Ecto neural progenitor cell (in vitro differentiated cells): ENCODE results near the gene EPS15.

Experiments
- DNase-seq: peaks from one replicate; pipeline ENCODE4 v3.0.0-alpha.2; 2018; ENCODE audit warnings: low spot score

Gene EPS15

GRCh38 chr1:51373898-51374297, 145.2 kb downstream of the EPS15 start:
- no peak for DNase-seq

- no peak for DNase-seq
Measured at GRCh38 chr1:51372561-51372960, 146.5 kb downstream of the EPS15 start.

GRCh38 chr1:51369171-51369570, 149.9 kb downstream of the EPS15 start:
- no peak for DNase-seq

DNA sequence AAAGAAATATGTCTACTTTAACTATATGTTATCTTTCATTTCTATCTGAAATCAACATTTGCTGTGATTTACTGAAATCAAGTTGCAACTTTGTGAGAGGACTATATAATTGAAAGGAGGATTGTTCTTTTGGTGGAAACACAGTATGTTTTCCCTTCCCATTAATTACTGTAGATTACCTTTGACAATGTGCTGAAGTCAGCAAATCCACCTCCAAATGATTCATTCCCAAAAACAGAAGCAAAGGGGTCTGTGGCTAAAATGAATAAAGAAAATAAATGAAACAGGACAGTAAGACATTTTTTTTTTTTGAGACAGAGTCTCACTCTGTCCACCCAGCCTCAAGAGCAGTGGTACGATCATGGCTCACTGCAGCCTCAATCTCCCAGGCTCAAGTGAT, 153.3 kb downstream of the EPS15 start:
- DNase-seq = no peak

GRCh38 chr1:51359879-51360278, 159.2 kb downstream of the EPS15 start:
- DNase-seq = no peak

- DNase-seq = no peak
Measured at GRCh38 chr1:51355382-51355781, 163.7 kb downstream of the EPS15 start.

DNA sequence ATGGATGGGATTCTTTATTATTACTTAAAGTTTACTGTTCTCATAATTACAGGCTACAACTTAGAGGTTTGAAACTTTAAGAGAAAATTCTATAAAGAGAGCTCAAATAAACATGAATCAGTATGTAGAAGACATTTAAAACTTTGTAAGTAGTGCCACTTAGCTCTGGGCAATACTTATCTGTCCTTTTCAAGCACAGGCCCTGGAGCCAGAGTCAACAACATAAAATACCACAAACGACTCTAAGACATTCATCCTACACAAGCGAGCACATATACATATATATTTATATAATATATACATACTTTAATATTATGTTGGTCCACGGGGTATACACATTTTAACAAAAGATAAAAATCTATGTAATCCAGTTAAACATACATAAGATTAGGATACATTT, 164.7 kb downstream of the EPS15 start:
- no peak for DNase-seq

DNA sequence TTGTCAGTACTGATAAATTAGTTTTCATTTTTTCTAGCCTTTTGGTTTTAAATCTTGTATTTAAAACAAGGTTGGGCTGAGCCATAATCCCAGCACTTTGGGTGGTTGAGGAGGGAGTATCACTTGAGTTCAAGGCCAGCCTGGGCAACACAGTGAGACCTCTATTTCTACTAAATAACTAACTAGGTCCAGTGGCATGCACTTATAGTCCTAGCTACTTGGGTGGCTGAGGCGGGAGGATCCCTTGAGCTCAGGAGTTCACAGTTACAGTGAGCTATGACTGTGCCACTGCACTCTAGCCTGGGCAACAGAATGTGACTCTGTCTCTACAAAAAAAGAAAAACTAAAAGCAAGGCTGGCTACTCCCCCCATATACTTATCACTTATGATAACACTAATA, 167.2 kb downstream of the EPS15 start:
- no peak for DNase-seq

- no peak for DNase-seq
Measured at GRCh38 chr1:51349862-51350261, 169.2 kb downstream of the EPS15 start.

- no peak for DNase-seq
Measured at GRCh38 chr1:51348147-51348527, 170.9 kb downstream of the EPS15 start.

DNA sequence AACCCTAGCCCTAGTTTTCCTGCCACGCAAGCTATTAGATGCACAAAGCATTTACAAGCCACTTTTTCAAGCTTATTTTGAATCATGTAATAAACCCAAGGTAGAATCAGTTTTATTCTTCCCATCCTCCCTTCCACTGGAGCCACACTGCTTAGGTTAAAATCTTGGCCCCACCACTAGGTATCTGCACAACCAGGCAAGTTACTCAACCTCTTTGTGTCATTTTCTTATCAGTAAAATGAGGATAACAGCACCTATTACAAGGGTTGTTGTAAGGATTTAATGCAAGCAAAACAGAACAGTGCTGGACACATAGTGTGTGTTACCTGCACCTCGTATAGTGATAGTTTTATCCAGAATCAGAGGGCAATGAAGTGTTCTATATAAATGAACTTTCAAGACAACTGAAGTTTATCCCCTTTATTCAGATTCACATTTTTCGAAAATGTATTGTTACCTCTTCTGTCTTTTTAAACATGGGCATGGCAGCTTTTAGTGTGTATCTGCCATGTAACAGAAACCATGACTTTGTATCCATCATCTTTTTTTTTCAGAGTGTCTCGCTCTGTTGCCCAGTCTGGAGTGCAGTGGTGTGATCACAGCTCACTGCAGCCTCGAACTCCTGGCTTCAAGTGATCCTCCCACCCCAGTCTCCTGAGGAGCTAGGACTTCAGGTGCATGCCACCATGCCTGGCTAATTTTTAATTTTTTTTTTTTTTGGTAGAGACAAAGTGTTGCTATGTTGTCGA, 171.5 kb downstream of the EPS15 start:
- no peak for DNase-seq

- DNase-seq = no peak
Measured at GRCh38 chr1:51346086-51346942, 172.8 kb downstream of the EPS15 start.

GRCh38 chr1:51345300-51345687, 173.8 kb downstream of the EPS15 start:
- DNase-seq = no peak

GRCh38 chr1:51344602-51345299, 174.3 kb downstream of the EPS15 start:
- no peak for DNase-seq

DNA sequence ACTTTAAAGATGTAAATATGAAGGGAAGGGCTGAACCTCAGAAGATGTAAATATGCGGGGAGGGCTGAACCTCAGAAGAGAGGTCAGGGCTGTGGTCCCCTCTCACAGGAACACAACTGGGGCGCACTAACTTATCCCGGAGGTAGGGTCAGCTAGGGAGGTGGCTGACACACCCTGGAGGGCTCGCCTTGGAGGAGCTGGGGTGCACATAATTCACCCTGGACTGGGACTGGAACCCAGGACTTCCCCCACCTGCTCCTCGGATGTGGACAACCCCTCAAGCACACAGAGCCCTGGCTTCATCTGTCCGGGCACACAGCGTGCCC, 174.8 kb downstream of the EPS15 start:
- DNase-seq = no peak

DNA sequence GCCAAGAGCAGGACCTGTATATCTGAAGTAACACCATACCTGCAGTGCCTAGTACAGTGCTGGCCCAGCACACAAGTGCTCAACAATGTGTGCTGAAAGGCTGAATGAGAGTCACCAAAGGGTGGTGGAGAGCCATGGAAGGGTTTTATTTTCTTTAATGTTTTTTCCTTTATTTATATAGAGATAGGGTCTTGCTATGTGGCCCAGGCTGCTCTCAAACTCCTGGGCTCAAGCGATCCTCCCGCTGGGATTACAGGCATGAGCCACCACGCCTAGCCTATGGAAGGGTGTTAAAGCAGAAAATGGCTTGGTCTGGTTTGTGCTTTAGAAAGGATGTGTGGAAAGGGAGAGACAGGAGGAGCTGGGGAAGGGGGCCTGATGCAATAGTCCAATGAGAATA, 175.4 kb downstream of the EPS15 start:
- DNase-seq = no peak

- DNase-seq = no peak
Measured at GRCh38 chr1:51342591-51343206, 176.4 kb downstream of the EPS15 start.

GRCh38 chr1:51341876-51342496, 177.1 kb downstream of the EPS15 start:
- DNase-seq = no peak

DNA sequence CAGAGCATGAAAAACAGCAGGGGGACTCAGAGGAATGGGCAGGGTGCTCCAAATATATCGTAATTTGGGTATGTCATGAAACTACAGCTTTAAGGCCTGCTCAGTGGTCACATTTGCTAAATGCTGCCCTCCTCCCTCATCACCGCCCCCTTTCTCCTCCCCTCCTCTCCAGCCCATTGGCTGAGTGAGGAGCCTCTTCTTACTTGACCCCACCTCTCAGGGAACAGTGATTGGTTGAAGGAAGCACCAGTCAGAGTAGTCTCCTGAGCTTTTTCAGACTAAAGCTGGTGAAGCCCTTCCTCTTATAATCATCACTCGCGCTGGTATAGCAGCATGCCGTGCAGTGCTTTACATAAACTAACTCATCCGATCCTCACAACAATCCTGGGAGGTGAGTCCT, 178.7 kb downstream of the EPS15 start:
- no peak for DNase-seq

DNA sequence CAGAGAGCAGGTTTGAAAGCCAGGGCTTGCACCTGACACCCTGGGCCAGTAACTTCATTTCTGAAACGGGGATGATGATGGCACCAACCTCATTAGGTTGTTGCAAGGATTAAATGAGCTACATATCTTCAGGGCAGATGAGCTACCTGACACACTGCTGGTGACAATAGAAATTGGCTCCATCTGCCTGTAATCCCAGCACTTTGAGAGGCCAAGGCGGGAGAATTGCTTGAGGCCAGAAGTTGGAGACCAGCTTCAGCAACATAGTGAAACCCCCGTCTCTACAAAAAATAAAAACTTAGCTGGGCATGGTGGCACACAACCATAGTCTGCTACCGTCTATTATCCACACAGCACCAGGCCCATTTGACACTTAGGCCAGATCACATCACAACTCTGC, 182.4 kb downstream of the EPS15 start:
- no peak for DNase-seq

GRCh38 chr1:51336004-51336403, 183.1 kb downstream of the EPS15 start:
- no peak for DNase-seq
